HG03139 (cell line): ENCODE results near the gene PPP1R37.

Experiments used
- ATAC-seq: cut with Tn5 transposase; IDR thresholded peaks from one replicate; pipeline ENCODE4 v1.9.1; 2021; ENCODE audit not compliant: unreplicated experiment

PPP1R37 gene

DNA sequence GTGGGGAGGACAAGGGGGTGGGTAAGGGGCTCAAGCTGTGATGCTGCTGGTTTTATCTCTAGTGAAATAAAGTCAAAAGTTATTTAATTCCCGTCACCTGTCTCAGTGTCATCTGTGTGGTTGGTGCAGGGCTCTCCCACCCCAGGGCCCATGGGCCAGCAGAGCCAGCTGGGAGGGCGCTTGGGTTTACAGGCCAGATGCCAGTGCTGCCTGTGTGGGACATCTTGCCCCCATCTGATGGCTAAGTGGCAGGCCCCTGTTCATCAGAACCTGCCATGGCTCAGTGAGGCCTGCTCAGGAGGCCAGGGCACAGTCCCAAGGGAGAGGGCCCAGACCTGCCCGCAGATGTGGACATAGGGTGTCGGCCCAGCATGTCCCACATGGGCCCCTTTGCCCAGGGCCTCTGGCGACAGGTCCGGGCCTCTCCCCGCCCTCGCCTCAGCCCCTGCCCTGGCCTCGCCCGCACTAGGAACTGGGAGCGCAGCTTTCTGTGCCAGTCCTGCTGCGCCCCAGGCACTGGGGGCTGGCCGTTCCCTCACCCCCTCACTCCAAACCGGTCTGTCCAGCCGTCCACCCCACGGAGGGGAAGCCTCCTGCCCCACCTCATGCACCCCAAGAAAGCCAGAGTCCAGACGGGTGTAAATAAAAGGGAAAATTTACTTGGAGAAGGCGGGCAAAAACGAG, 22.0 kb upstream of the PPP1R37 start:
- ATAC-seq: no peak

- no peak for ATAC-seq
Observed at GRCh38 chr19:45071545-45071938, 21.4 kb upstream of the PPP1R37 start.

DNA sequence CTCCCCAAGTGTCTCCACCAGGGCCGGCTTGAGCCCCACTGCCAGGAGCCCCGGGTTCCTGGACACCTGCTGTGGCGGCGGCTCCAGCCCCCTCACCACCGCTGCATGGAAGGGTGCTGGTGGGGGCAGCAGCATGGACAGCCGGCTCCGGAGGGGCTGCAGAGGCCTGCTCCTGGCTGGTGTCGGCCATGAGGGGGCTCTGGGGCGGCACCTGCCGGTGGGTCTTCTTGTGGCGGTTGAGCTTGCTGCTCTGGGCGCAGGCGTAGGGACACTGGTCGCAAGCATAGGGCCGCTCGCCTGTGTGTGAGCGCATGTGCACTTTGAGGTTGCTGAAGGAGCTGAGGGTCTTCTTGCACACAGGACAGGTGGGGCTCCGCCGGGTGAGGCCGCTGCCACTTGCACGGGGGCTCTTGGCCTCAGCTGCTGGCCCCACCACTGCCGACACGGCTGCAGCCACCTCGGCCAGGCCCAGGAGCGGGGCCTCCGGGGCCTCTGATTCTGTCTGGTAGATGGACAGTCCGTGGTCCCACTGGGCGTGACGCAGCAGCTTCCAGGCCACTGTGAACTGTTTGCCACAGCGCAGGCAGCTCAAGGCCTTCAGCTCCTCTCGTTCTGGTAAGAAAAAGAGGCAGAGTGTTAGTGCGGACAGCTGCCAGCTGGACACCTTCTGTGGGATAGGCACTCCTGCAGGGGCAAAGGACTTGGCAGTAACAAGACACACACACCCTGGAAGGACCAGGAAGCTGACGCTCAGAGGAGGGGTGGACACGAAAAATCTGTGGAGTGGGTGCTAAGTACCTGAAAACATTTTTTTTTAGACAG, 20.8 kb upstream of the PPP1R37 start:
- no peak for ATAC-seq

DNA sequence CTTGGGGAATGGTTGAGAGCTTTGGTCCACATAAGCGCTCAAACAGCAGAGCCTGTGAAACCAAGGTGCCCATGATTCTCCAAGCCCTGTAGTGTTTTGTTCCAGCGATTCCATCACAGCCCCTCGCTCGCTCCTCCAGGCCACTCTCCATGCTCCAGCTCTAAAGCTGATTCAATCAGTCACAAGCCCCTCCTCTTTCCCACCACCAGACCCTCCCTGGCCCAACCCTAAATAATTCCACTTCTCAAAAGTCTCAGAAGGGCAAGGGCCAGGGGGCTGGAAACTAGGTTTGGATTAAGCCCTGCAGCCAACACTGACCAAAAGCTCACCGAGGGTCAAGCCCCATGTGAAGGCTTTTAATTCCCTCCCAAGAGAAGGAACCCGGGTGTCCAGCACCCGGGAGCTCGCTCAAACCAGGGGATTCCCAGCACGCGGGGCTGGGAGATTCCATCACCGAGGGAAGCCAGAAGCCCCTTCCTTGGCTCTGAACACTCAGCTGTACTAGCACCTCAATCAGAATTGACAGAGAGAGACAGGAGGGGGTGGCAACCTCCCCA, 18.2 kb upstream of the PPP1R37 start:
- no peak for ATAC-seq

- peak; percentile 66 for ATAC-seq
Observed at GRCh38 chr19:45075301-45076028, 17.5 kb upstream of the PPP1R37 start.

DNA sequence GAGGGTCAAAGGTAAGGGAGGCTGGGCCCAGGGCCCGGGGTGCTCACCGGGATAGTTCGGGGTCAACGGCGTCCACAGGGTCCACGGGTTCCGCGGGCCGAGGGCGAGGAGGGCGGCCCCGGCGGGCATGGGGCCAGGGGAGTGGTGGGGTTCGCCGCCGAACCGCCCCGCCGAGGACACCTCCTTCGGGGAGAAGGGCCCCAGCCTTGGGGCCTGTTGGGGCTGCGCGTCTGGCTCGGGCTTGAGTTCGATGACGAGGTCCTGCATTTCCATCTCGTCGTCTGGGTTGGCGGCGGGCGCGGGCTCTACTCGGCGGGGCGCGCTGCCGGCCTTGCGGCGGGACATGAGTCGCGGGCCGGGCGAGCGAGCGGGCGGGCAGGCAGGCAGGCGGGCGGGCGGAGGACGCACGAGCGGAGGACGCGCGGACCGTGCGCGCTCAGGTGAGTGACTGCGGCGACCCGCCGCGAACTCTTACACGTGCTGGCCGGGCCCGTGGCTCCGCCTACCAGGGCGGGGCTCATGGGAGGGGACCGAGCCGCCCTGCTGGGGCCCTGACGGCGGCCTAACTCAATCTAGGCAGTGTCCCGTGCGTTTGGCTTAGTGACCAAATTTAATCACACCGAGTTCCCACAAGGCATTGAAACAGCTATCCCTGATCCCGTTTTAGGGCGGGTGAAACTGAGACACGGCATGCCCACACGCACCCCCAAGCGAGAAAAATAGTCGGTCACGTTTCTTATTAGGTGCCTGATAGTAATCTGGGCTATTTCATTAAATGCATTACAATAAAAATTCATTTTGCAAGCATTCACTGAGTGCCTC, 16.7 kb upstream of the PPP1R37 start, which contains the start of gene ZNF296:
Gene ZNF296, minus strand, starts transcription at position 450 of the 822 bp plus-strand sequence. Its CDS starts 105 bp downstream, at position 345.
- ATAC-seq: peak; percentile 27

- no peak for ATAC-seq
Observed at GRCh38 chr19:45076851-45077730, 15.9 kb upstream of the PPP1R37 start.

DNA sequence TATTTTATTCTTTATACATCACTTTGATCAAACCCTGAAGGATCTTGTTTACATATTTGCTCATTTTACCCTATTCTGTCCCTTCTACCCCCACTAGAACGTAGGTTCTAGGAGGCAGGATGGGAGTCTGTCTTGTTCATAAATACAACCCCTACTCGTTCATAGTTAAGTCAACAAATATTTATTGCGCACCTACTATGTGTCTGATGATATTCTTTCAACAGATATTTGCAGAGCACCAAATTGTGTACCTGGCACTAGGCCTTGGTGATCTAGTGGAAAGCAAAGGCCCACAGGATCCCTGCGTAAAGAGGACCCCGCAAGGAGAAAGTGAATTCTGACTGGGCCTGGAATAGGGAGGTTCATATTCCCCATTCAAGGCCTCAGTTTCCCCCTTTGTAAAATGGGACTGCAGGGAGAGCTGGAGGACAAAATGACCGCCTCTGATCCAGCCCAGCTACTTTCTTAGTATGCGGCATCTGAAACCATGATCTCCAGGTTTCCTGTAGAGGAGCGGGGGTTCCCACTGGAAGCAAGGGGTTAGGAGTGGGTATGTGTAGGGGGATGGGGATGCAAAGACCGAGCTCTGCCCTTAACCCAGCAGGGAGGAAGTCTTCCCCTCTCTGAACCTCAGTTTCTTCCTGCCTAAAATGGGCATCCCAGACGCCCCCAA, 14.5 kb upstream of the PPP1R37 start:
- no peak for ATAC-seq

- no peak for ATAC-seq
Observed at GRCh38 chr19:45079063-45079910, 13.7 kb upstream of the PPP1R37 start, which contains the start of gene GEMIN7. Gene GEMIN7 (plus strand): TSS chr19:45079260. CDS start chr19:45090115, 10,855 bp downstream.

DNA sequence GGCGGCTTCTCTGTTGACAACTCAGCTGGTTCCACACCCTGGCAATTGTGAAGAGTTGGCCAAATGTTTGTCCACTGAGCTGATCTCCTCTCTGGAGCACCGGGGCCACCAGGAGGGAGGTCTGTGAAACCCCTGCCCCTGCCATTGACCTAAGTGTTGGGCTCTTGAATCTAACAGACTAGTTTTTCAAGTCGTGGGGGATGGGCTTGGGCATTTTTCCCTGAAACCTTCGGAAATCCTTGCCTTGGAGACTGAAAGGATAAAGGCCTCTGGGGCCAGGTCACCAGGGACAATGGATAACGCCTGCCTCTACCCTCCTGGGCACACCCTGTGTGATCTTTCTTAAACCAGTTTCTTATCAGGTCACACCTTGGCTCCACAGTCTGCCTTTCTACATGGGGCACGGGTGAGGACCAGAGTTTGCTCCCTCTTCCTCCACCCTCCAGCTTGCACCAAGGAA, 13.0 kb upstream of the PPP1R37 start:
- ATAC-seq: no peak

- ATAC-seq: no peak
Observed at GRCh38 chr19:45082170-45082569, 10.8 kb upstream of the PPP1R37 start.

DNA sequence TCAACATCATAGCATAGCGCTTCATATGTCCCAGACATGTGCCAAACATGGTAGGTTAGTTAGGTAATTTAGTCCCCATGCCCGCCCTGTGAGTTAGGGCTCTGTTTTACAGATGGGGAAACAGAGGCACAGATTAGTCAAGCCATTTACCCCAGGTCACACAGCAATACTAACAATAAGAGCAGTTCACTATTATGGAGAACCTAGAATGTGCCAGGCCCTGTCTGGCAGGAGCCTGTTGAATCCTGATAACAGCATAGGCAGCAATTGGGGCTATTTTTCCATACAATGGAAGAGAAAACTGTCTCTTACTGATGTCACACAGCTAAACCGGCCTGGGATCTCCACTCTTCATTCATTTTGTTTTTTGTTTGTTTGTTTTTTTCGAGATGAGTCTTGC, 6.5 kb upstream of the PPP1R37 start:
- ATAC-seq: no peak

- no peak for ATAC-seq
Observed at GRCh38 chr19:45087531-45087930, 5.4 kb upstream of the PPP1R37 start.

- no peak for ATAC-seq
Observed at GRCh38 chr19:45090034-45090433, 2.9 kb upstream of the PPP1R37 start.

DNA sequence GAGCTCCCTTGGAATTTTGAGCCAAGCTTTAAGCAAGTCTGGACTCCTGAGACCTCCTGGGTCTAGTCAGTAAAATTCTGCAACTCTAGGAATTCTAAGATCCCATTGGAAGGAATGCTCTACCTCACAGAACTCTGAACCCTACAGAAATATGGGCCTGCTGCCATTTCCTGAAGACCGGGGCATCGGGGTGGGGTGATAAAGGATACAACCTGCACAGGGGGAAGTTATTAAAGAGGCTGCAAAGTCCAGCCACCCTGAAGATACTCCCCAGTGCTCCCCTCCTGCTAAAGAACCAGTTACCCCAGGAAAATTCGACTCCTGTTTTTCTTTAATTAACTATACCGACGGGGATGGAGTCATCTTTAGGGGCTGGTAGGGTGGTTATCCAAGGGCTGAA, 2.4 kb upstream of the PPP1R37 start:
- no peak for ATAC-seq

GRCh38 chr19:45091031-45091923, 1.7 kb upstream of the PPP1R37 start:
- peak; percentile 42 for ATAC-seq

GRCh38 chr19:45094137-45094536, 1.2 kb downstream of the PPP1R37 start:
- ATAC-seq: no peak
